Subcutaneous adipose tissue (tissue), 4 donors: ENCODE data around the gene KATNA1. TPM values are rescaled to one million over a fixed set of nuclear protein-coding genes. Genes with fewer than 3 reads are reported as not detected.

ENCODE experiments used
- total RNA-seq, 4 donors: library from RNA; depleted of rRNA; stranded (reverse); fragments of >200 nt; gene quantifications; one replicate each; pipeline ENCODE4 v1.1.0, GENCODE V29; 2016
- TF ChIP-seq, protein P1 (sequence below): fragments of 450-650 bp; IDR thresholded peaks from one replicate; pipeline ENCODE4 v1.5.1; 2016; ENCODE audit warnings: low read depth, mild to moderate bottlenecking, control low read depth, antibody characterized with exemption, moderate library complexity

The KATNA1 gene
- total RNA-seq, 4 donors from 2014 or later: 15.3 to 25.4 (median 18.9) TPM

DNA sequence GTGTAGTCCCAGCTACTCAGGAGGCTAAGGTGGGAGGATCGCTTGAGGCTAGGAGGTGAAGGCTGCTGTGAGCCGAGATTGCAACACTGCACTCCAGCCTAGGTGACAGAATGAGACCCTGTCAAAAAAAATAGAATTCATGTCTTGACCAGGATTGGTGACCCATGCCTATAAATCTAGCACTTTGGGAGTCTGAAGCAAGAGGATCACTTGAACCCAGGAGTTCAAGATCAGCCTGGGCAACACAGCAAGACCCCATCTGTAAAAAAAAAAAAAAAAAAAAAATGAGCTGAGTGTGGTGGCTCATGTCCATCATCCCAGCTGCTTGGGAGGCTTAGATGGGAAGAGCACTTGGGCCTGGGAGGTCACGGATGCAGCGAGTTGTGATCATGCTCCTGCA lies 48.0 kb downstream of the KATNA1 start:
- TF ChIP-seq, protein P1, sequence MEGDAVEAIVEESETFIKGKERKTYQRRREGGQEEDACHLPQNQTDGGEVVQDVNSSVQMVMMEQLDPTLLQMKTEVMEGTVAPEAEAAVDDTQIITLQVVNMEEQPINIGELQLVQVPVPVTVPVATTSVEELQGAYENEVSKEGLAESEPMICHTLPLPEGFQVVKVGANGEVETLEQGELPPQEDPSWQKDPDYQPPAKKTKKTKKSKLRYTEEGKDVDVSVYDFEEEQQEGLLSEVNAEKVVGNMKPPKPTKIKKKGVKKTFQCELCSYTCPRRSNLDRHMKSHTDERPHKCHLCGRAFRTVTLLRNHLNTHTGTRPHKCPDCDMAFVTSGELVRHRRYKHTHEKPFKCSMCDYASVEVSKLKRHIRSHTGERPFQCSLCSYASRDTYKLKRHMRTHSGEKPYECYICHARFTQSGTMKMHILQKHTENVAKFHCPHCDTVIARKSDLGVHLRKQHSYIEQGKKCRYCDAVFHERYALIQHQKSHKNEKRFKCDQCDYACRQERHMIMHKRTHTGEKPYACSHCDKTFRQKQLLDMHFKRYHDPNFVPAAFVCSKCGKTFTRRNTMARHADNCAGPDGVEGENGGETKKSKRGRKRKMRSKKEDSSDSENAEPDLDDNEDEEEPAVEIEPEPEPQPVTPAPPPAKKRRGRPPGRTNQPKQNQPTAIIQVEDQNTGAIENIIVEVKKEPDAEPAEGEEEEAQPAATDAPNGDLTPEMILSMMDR: no peak

- TF ChIP-seq, protein P1: no peak
Measured at GRCh38 chr6:149593408-149593807, 55.1 kb downstream of the KATNA1 start.

- TF ChIP-seq, protein P1: no peak
Measured at GRCh38 chr6:149592983-149593382, 55.5 kb downstream of the KATNA1 start.

DNA sequence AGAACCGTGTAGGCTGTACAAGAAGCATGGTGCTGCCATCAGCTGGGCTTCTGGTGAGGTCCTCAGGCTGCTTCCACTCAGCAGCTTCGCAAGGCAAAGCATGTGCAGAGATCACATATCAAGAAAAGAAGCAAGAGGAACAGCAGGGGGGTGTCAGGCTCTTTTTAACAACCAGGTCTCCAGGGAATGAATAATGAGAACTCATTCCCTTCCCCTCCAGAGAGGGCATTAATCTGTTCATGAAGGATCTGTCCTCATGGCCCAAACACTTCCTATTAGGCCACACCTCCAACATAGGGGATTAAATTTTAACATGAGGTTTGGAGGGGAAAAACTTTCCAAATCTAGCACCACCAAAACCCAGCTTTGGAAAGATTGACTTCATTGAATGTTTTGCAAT lies 62.4 kb downstream of the KATNA1 start:
- TF ChIP-seq, protein P1: no peak

GRCh38 chr6:149581349-149581748 lies 67.2 kb downstream of the KATNA1 start:
- TF ChIP-seq, protein P1: no peak

- TF ChIP-seq, protein P1: no peak
Measured at GRCh38 chr6:149580880-149581279, 67.6 kb downstream of the KATNA1 start.

GRCh38 chr6:149567945-149568585 lies 80.4 kb downstream of the KATNA1 start:
- TF ChIP-seq, protein P1: no peak
